HG02623 (cell line): ENCODE results near the gene LDLRAD3.
"Not testable (repeated sequence)": the region's sequence is repeated elsewhere in the genome, so short reads cannot be mapped to it uniquely, and the experiment has no call there.

Source experiments
- ATAC-seq: cut with Tn5 transposase; IDR thresholded peaks from one replicate; pipeline ENCODE4 v1.9.1; 2021; ENCODE audit warnings: moderate library complexity; ENCODE audit not compliant: unreplicated experiment

Gene LDLRAD3

DNA sequence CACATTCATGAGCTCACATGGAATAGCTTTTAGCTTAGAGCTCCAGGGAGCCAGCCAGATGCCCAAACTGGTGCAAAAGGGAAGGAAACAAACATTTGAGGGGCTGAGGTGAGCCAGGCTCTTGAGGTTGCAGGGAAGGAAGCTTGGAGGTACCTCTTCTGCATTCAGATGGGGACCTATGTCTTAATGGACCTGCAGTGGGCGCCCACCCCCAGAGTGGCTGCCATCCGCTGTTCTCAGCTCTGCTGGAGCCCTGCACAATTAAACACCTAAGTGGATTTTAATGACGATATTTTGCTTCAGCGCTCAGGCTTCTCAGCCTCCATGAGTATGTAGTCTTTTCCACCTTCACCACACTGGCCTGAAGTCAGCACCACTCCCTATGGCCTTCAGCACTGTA is 100.8 kb downstream of the LDLRAD3 start:
- ATAC-seq: no peak

GRCh38 chr11:36045945-36046344 is 102.1 kb downstream of the LDLRAD3 start:
- ATAC-seq: not testable (repeated sequence)

- no peak for ATAC-seq
These were observed 103.1 kb downstream of the LDLRAD3 start for GRCh38 chr11:36046932-36047331.

- no peak for ATAC-seq
These were observed 103.5 kb downstream of the LDLRAD3 start for GRCh38 chr11:36047344-36047743.

DNA sequence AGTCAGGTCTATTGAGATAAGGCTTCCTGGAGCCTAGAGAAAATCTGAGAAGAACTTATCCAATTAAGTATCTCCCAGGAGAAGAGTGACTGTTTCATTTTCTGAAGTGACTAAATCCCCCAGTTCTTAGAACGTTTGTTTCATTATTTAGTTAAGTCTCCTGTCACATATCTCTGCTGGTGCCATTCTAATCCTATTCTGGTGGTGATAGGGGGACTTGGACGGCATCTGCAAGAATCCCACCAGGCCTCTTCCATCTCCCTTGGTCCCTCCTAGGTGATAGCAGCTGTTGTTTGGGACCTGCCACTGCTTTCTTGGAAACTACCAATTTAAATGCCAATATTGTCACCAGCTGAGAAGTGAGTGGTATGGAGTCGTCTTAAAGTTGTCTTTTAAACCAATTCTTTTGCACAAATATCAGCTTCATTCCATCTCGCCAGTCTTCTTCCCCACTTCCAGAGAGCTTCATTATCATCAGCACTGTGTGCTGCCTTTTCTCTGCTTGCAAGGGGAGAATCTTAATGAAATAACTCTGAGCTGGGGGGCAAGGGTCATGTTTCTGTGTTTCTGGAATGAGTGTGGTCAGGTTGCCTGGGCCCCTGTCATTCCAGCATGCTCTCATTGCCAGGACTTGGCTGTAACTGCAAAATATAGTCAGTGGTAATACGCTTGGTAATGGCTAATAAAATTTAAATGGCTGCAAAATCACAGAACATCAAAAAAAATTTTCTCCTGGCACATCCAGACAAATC is 104.8 kb downstream of the LDLRAD3 start:
- ATAC-seq: no peak

- no peak for ATAC-seq
These were observed 107.6 kb downstream of the LDLRAD3 start for GRCh38 chr11:36051235-36052144.

- no peak for ATAC-seq
These were observed 109.4 kb downstream of the LDLRAD3 start for GRCh38 chr11:36053281-36053680.

DNA sequence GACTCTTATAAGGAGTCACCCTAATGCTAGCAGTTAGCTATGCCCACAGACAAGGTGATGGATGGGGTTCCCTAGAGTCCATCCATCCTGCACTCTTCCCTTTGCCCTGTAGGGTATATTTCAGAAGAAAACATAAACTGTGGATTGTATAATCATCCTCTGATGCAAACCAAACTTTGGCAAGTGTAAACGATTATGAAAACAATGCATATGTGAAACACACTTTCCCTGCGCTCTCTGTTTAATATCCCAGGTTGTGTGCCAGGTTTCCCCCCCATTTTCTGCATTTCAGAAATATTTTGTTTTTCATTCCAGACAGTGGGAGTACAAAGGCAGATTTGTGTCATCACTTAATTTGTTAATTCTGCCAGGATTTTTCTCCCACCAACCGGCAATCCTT is 110.0 kb downstream of the LDLRAD3 start:
- ATAC-seq: no peak

DNA sequence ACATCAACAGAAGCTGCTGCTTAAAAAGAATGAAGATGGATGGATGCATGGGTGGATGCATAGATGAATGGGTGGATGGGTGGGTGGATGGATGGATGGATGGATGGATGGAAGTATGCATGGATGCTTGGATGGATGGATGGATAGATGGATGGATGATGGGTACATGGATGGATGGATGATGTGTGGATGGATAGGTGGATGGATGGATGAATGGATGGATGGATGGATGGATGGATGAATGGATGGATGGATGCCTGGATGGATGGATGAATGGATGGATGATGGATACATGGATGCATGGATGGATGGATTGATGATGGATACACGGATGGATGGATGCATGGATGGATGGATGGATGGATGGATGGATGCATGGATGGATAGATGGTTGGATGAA is 110.8 kb downstream of the LDLRAD3 start:
- ATAC-seq: no peak

GRCh38 chr11:36056160-36056751 is 112.4 kb downstream of the LDLRAD3 start:
- ATAC-seq: no peak

DNA sequence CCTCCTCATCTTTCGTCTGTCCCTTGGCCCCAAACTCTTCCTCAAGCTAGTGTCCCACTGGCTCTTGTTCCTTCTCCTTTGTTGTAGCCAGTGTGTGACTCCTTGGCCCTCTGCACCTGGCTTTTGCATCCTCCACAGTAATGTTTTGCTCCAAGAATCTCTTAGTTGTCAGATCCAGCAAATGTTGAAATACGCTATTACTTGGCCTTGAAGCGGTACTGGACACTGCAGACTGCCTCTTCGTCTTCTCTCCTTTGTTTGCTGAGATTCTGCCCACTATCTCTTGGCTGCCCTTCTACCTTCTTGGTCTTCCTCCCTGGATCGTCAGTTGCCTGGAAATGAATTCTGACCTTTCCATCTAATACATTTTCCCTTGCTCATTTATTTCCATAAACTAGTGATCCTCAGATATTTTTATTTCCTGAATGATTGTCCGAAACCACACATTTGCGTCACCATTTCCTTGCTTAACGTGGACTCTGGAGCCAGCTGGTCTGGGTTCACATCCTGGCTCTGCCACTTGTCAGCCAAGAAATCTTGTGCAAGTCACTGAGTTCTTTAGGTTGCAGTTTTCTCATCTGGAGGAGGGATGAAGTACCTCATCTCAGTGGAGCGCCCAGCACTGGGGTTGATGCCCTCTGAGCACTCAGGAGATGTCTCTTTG is 113.6 kb downstream of the LDLRAD3 start:
- no peak for ATAC-seq

DNA sequence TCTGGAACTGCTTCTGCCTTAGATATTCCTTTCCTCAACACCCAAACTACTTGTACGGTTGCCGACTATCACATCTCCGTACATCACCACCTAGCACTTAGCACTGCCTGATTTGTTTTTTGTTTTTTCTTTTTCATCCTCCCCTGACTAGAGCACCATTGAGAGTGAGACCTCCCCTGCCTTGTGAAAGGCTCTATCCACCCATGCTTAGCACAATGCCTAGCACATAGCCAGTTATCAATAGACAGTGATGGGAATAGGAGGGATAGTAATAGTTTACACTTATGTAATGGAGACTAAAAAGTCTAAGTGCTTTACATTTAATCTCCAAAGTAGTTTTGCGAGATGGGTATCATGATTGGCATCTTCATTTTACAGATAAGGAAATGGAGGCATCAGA is 115.8 kb downstream of the LDLRAD3 start:
- ATAC-seq: no peak

DNA sequence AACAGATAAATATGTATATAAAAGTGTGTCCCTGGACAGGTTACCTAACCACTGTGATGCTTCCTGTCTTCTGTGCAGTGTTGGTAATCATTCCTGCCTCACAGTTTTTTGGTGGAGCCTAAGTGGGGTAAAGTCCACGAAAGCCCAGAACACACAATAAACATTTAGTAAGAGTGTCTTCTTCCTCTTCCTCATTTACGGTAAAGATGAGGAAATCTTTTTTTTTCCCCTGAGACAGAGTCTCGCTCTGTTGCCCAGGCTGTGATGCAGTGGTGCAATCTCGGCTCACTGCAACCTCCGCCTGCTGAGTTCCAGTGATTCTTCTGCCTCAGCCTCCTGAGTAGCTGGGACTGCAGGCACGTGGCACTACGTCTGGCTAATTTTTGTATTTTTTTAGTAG is 117.1 kb downstream of the LDLRAD3 start:
- no peak for ATAC-seq

DNA sequence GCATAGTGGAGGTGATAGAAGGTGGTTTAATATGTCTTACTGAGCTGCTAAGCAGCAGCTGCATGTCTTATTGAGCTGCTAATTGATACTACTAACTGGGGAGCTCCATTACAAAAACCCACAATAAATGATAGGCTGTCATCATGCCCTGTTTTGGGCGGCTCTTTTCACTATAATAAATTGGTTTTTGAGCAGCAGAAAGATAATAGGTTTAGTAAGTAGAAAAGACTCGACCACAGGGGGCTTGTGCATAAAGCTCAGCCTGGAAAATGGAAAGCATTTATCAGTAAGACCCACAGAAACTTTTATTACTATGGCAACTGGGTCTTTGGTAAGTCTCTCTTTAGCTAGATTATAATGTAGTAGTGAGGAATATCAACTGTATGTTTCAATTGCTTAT is 117.6 kb downstream of the LDLRAD3 start:
- no peak for ATAC-seq

GRCh38 chr11:36062796-36063365 is 119.0 kb downstream of the LDLRAD3 start:
- ATAC-seq: no peak

DNA sequence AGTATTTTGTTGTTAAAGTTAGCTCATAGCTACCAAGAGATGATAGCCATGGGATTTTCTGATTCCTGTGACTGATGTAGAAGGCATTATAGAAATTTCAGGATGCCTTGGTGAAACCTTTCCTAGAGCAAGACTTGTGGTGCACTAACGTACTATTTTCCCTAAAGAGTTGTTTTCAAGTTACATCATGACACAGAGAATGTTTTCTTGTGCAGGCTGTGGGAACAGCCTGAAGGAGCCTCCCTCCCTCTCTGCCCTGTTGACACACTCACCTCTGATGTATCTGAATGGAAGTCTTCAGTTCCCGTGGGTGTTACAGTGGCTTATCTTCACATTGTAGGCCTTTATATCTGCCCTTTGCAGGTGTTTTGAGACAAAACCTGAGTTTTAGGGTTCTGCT is 121.6 kb downstream of the LDLRAD3 start:
- no peak for ATAC-seq

DNA sequence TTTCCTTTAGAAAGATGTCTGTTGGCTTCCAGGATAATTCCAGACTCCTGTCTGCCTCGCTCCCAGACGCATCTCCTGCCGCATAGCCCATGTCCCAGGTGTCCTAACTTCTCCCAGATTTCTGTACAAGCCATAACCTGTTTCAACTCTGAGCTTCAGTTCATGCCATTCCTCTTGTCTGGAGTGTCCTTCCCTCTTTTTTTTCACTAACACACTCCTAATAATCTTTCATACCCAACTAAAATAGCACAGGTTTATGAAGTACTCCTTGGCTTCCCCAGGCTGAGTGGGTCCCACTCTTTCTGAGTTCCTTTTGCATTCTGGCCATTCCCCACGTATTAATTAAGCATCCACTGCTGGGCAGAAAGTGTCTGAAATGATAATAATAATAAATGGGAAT is 123.0 kb downstream of the LDLRAD3 start:
- ATAC-seq: no peak

DNA sequence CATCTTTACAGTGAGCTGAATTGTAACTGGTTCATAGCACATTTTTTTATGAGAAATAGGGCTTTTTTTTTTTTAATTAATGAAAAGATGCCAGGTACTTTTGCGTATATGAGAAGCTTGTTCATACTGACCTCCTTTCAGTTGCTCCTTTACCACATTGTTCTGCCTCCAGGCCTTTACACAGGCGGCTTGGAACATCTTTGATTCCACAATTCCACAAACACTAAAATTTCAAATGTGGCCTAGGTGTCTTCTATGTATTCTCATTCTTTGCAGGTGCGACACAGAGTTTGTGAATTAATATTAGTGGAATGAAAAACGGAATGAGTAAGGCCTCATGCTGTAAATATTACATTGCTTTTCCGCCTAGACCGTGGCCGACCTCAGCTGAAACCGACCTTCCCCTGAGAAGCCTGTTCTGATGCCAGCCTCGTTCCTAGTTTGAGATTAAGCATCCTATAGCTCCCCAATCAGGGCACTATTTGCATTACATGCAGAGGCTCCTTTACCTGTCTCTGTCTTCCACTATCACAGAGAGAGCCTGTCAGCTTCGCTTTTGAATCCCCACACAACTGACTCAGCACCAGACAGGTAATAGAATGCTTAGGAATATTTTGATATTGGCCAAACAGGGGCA is 125.8 kb downstream of the LDLRAD3 start:
- ATAC-seq: no peak

- ATAC-seq: no peak
These were observed 126.5 kb downstream of the LDLRAD3 start for GRCh38 chr11:36070213-36070953.

DNA sequence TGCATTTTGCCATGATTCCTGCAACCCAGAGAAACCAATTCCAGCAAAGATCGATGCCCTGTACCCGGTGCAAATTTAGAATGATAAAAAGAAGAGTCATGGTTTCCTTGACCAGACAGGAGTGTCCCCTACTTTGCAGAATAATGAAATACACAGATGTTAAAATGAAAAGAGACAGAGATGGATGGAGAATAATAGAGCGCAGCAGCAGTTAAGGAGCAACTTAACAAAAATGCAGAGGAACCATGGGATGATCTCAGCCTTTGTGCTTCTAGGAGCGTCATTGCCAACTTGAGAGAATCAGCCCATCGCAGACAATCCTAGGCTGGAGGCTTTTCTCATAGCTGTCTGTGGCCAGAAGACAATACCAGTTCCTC is 127.1 kb downstream of the LDLRAD3 start:
- no peak for ATAC-seq
